Right lobe of liver (tissue), 6 donors: ENCODE measurements around the gene NOS3. TPM values are rescaled to one million over a fixed set of nuclear protein-coding genes. Genes with fewer than 3 reads are reported as not detected.
"Not testable (repeated sequence)": the region's sequence is repeated elsewhere in the genome, so short reads cannot be mapped to it uniquely, and the experiment has no call there.

Experiments
- ATAC-seq, 4 donors: fragments of 200-7000 bp; cut with Tn5 transposase; one replicate each; pipeline ENCODE4 v1.9.1; 2020; ENCODE audit warnings: mild to moderate bottlenecking in 4 of 4, moderate library complexity in 4 of 4
- DNase-seq, 3 donors: peaks; one replicate each; pipeline ENCODE4 v3.0.0-alpha.2; 2020
- H3K27ac ChIP-seq, 3 donors: fragments of 200-600 bp; one replicate each; pipeline ENCODE4 v1.8.0; 2022
- H3K27me3 ChIP-seq, 2 donors: fragments of 200-600 bp; one replicate each; pipeline ENCODE4 v1.8.0; 2022
- H3K36me3 ChIP-seq, 4 donors: fragments of 200-600 bp; sonication (generic) in 1 of 4; one replicate each; pipeline versions ENCODE4 v1.5.1 to v1.8.0; 2017 to 2022; ENCODE audit warnings: control low read depth in 1 of 4
- H3K4me1 ChIP-seq, 4 donors: fragments of 200-600 bp; sonication (generic) in 1 of 4; one replicate each; pipeline versions ENCODE4 v1.5.1 to v1.8.0; 2017 to 2022; ENCODE audit warnings: control low read depth in 1 of 4
- H3K4me3 ChIP-seq, 3 donors: fragments of 200-600 bp; one replicate each; pipeline ENCODE4 v1.8.0; 2022
- H3K9me3 ChIP-seq, 4 donors: fragments of 200-600 bp; sonication (generic) in 1 of 4; one replicate each; pipeline versions ENCODE4 v1.5.1 to v1.8.0; 2017 to 2022; ENCODE audit warnings: control low read depth in 1 of 4
- CTCF ChIP-seq, 4 donors: fragments of 200-600 bp in 3 of 4; fragments of 450-650 bp in 1 of 4; IDR thresholded peaks; one replicate each; pipeline versions ENCODE4 v1.5.1 to v1.8.0; 2016 to 2022; ENCODE audit warnings: antibody characterized with exemption in 4 of 4, mild to moderate bottlenecking in 2 of 4
- POLR2A ChIP-seq: fragments of 450-650 bp; IDR thresholded peaks from one replicate; pipeline ENCODE4 v1.6.1; 2017; ENCODE audit warnings: antibody characterized with exemption, mild to moderate bottlenecking
- WGBS: methylation state at CpG from one replicate; pipeline ENCODE4 v1.1.6; 2018; ENCODE audit warnings: low coverage, low lambda C conversion rate; ENCODE audit not compliant: insufficient coverage; ENCODE audit errors: missing lambda C conversion rate; 5-methylcytosine and 5-hydroxymethylcytosine counted together
- intact Hi-C, 2 donors: fragments of 100-400 bp; cut with DNase I; formaldehyde crosslinking; loops; one replicate each; pipeline versions ENCODE4 v1.11.2 to v1.14.1; 2022
- total RNA-seq, 6 experiments: library from RNA; depleted of rRNA in 2 of 6; stranded (reverse); fragments of >200 nt in 2 of 6; fragmentation: NEBNext Ultra II Directional in 3 of 6; extraction: Animal tissue kit (Norgen Biotek cat#: 25700) in 3 of 6; gene quantifications; one replicate each; pipeline versions ENCODE4 v1.1.0 to v1.2.4, GENCODE V29; 2016 to 2023
- donor health status: DM: no; HTN: yes; CAD: no.
- donor health status: DM: no; HTN: no; CAD: no.
- donor health status: DM: no; HTN: no; CAD: no.
- donor health status: DM: no; HTN: yes; CAD: no.
- donor health status: DM: no; HTN: yes; CAD: no.

NOS3 gene
- total RNA-seq, 6 experiments from 2014 or later = 2.4 to 9.2 (median 5.0) TPM

- H3K9me3 ChIP-seq = no peaks in the 10 kb centered on the region
- ATAC-seq (peak; percentile 67 to 89 (median 78)), DNase-seq (peak in 2 of 3 donors; percentile 69 to 87)
- H3K4me1 ChIP-seq = peaks cover 0 to 5% (median 0%) of the 10 kb centered on the region in 4 donors
- 31% methylated on average over 8 of the region's 12 CpGs for WGBS
- intact Hi-C loops = no loop called here
- H3K36me3 ChIP-seq = peaks cover 0 to 7% (median 3%) of the 10 kb centered on the region in 4 donors
- H3K27ac ChIP-seq = no peak overlapping the region
- TF ChIP-seq POLR2A (no peak), CTCF (IDR thresholded peaks at IDR 0.05) (no peak)
- H3K4me3 ChIP-seq = no peak overlapping the region
- no peaks in the 10 kb centered on the region for H3K27me3 ChIP-seq
Observed at GRCh38 chr7:151038951-151039849, 48.4 kb downstream of the NOS3 start.

GRCh38 chr7:151039850-151040548, 49.2 kb downstream of the NOS3 start:
- H3K27ac ChIP-seq = no peak overlapping the region
- H3K36me3 ChIP-seq = peaks cover 0 to 7% (median 2%) of the 10 kb centered on the region in 4 donors
- no peaks in the 10 kb centered on the region for H3K27me3 ChIP-seq
- no peaks in the 10 kb centered on the region for H3K9me3 ChIP-seq
- ATAC-seq (peak in 2 of 4 donors; percentile 4 to 8), DNase-seq (no peak)
- intact Hi-C loops = no loop called here
- TF ChIP-seq POLR2A = no peak
- TF ChIP-seq CTCF (IDR thresholded peaks at IDR 0.05) = no peak
- peaks cover 0 to 5% (median 0%) of the 10 kb centered on the region in 4 donors for H3K4me1 ChIP-seq
- WGBS = 62% methylated on average over 8 of the region's 18 CpGs
- no peak overlapping the region for H3K4me3 ChIP-seq

DNA sequence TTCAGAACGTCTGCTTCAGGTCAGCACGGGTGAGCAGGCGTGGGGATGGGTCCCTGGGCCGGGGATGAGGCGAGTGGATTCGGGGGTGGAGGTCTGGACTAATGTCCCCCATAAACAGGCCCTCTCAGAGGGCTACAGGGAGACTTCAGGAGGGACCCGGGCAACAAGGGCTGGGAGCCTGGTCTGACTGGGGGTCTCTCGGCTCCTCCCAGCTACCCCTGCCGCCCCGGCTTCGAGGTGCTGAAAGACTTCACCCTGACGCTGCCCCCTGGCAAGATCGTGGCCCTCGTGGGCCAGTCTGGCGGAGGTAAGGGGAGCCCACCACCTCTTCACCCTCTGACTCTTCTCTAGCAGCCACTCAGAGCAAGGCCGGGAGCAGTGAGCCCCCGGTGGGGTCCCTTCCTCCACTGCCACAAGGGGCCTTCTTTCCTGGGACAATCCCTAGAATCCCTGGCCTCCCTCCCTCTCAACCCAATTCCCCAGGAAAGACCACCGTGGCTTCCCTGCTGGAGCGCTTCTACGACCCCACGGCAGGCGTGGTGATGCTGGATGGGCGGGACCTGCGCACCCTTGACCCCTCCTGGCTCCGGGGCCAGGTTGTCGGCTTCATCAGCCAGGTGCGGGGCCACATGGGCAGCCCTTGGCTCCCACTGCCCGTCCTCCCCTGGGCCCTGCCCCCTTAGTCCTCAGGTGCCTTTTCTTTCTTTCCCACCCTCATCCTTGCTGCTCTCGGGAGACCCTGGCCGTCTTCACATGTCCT, 50.0 kb downstream of the NOS3 start:
- H3K4me1 ChIP-seq = peaks cover 0 to 5% (median 0%) of the 10 kb centered on the region in 4 donors
- H3K27me3 ChIP-seq = no peaks in the 10 kb centered on the region
- TF ChIP-seq POLR2A (no peak), CTCF (IDR thresholded peaks at IDR 0.05) (no peak)
- H3K9me3 ChIP-seq = no peaks in the 10 kb centered on the region
- DNase-seq = no peak
- H3K27ac ChIP-seq = no peak overlapping the region
- no peak for ATAC-seq
- H3K4me3 ChIP-seq = no peak overlapping the region
- peaks cover 0 to 1% (median 0%) of the 10 kb centered on the region in 4 donors for H3K36me3 ChIP-seq
- intact Hi-C loops = no loop called here
- WGBS = 93% methylated on average over 10 of the region's 30 CpGs

DNA sequence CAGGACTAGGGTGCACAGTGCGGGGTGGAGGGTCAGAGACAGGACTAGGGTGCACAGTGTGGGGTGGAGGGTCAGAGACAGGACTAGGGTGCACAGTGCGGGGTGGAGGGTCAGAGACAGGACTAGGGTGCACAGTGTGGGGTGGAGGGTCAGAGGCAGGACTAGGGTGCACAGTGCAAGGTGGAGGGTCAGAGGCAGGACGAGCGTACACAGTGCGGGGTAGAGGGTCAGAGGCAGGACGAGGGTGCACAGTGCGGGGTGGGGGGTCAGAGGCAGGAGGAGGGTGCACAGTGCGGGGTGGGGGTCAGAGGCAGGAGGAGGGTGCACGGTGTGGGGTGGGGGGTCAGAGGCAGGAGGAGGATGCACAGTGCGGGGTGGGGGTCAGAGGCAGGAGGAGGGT, 52.6 kb downstream of the NOS3 start:
- H3K27ac ChIP-seq, H3K4me1 ChIP-seq, H3K27me3 ChIP-seq, ATAC-seq, intact Hi-C loops, DNase-seq, H3K36me3 ChIP-seq, H3K4me3 ChIP-seq, H3K9me3 ChIP-seq: not testable (repeated sequence)
- WGBS = 93% methylated on average over 9 of the region's 10 CpGs
